ENCODE results near the gene ACSL3.

DNA sequence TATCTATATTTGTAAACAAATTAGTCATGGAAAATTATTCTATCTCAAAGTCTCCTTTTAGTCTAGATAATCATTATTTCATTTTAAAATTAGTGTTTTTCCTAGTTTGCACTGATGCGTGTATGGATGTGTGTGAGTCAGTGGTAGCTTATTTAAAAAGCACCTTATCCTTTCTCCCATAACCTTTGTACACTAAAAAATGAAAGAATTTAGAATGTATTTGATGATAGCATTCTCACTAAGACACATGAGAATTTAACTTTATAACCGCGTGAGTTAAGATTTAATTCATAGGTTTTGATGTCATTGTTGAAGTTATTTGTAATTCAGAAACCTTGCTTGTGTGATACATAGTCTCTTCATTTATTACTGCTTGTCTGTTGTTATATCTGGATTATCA lies 81.7 kb downstream of the ACSL3 start:
- TF ChIP-seq, protein P1, sequence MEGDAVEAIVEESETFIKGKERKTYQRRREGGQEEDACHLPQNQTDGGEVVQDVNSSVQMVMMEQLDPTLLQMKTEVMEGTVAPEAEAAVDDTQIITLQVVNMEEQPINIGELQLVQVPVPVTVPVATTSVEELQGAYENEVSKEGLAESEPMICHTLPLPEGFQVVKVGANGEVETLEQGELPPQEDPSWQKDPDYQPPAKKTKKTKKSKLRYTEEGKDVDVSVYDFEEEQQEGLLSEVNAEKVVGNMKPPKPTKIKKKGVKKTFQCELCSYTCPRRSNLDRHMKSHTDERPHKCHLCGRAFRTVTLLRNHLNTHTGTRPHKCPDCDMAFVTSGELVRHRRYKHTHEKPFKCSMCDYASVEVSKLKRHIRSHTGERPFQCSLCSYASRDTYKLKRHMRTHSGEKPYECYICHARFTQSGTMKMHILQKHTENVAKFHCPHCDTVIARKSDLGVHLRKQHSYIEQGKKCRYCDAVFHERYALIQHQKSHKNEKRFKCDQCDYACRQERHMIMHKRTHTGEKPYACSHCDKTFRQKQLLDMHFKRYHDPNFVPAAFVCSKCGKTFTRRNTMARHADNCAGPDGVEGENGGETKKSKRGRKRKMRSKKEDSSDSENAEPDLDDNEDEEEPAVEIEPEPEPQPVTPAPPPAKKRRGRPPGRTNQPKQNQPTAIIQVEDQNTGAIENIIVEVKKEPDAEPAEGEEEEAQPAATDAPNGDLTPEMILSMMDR (IDR thresholded peaks at IDR 0.05) = no peak
- no peak for TF ChIP-seq POLR2A (IDR thresholded peaks at IDR 0.05)

All from testis (tissue), 2 donors.